ENCODE measurements around the gene MYH4. TPM values are rescaled to one million over a fixed set of nuclear protein-coding genes. Genes with fewer than 3 reads are reported as not detected.

MYH4 gene
- total and polyA plus RNA-seq, 2 of the 13 experiments (the other 11 are each of a cell fraction or from before 2014, with no cell fraction given) = 0.01 to 0.02 TPM

DNA sequence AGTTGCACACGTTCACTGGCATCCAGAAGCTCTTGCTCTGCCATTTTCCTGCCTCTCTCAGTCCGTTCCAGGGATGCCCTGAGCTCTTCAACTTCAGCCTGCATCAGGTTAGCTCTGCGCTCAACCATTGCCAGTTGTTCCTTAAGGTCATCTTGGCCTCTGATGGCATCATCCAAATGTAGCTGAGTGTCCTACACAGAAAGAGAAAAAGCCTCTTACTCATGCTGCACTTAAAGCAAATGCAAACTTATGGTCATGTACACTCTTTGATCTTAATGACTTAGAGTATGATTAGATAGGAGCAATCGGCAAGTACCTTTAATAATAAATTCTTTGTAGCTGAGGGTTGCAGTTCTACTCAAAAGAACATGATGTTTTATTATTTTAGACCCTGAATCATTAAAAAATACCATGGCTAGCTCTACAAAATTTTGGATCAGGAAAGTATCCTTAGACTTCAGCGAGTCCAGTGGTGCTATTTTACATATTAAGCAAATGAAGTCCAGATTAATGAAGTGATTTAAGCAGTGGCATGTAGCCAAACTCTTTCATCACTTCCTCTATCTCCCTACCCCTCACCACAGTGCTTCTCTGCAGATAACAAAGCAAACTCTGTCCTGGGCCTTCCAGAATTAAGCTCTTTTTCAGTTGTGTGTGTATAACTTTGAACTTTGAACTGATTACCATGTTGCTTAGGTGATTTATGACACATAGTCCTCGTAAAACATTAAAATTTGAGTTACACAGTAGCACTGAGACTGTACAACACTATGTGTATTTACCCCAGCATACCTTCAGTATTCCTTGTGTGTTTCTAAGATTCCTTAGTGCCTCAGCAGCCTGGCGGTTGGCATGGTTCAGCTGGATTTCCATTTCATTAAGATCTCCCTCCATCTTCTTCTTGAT, 22.1 kb downstream of the MYH4 start (continued):
- TF ChIP-seq NR2F2 (IDR thresholded peaks at IDR 0.05; ENCODE audit: borderline replicate concordance, low read depth) (peak; percentile 35; the same call in 1 of the 2 replicates), ZNF737 (CRISPR knock-in tag; IDR thresholded peaks at IDR 0.05; ENCODE audit: borderline replicate concordance) (no peak), CBX5 (CRISPR knock-in tag; IDR thresholded peaks at IDR 0.05; ENCODE audit: borderline replicate concordance) (no peak), HDAC2 (CRISPR knock-in tag; IDR thresholded peaks at IDR 0.05) (peak; percentile 20; the same call in 1 of the 2 replicates), ZNF781 (CRISPR knock-in tag; IDR thresholded peaks at IDR 0.05; ENCODE audit: borderline replicate concordance, not compliant biosample characterization) (no peak), POLR2A (IDR thresholded peaks at IDR 0.05; ENCODE audit: insufficient read depth in 1 of 2, low read depth in 2 of 2, low read length in 2 of 2) (peak in 1 of 2 experiments; percentile 41; a peak in 1 of 4 replicates), YEATS4 (CRISPR knock-in tag; IDR thresholded peaks at IDR 0.05; ENCODE audit: borderline replicate concordance) (no peak), GATAD2A (CRISPR knock-in tag; IDR thresholded peaks at IDR 0.05) (peak; percentile 73), CEBPB (IDR thresholded peaks at IDR 0.05; ENCODE audit: borderline replicate concordance, low read depth, low read length) (peak; percentile 69; the same call in 1 of the 2 replicates), FOXK1 (CRISPR knock-in tag; IDR thresholded peaks at IDR 0.05; ENCODE audit: borderline replicate concordance, low read depth) (peak; percentile 49; the same call in 1 of the 2 replicates), ZNF552 (CRISPR knock-in tag; IDR thresholded peaks at IDR 0.05; ENCODE audit: borderline replicate concordance) (no peak), ZNF10 (CRISPR knock-in tag; IDR thresholded peaks at IDR 0.05; ENCODE audit: borderline replicate concordance, low read depth) (no peak), RFX1 (IDR thresholded peaks at IDR 0.05) (peak; percentile 78), ZNF282 (IDR thresholded peaks at IDR 0.05; ENCODE audit: partially characterized antibody) (no peak), NAIF1 (CRISPR knock-in tag; IDR thresholded peaks at IDR 0.05; ENCODE audit: borderline replicate concordance) (no peak), ONECUT2 (CRISPR knock-in tag; IDR thresholded peaks at IDR 0.05) (no peak), ZNF782 (CRISPR knock-in tag; IDR thresholded peaks at IDR 0.05; ENCODE audit: borderline replicate concordance) (no peak), FOXJ3 (CRISPR knock-in tag; IDR thresholded peaks at IDR 0.05; ENCODE audit: borderline replicate concordance) (0 out of 2 replicates have a peak, but pooled peaks have one; percentile 55), CCDC6 (CRISPR knock-in tag; IDR thresholded peaks at IDR 0.05) (no peak), ZFP41 (CRISPR knock-in tag; IDR thresholded peaks at IDR 0.05; ENCODE audit: borderline replicate concordance) (no peak), NFYB (CRISPR knock-in tag; IDR thresholded peaks at IDR 0.05) (no peak), SALL2 (CRISPR knock-in tag; IDR thresholded peaks at IDR 0.05) (no peak), ARNTL (CRISPR knock-in tag; IDR thresholded peaks at IDR 0.05) (no peak), THAP11 (CRISPR knock-in tag; IDR thresholded peaks at IDR 0.05) (0 out of 2 replicates have a peak, but pooled peaks have one; percentile 24), TBX3 (IDR thresholded peaks at IDR 0.05; ENCODE audit: borderline replicate concordance) (peak; percentile 21; the same call in 1 of the 2 replicates), ISX (CRISPR knock-in tag; conservative IDR thresholded peaks at IDR 0.05) (no peak), HOXA5 (CRISPR knock-in tag; IDR thresholded peaks at IDR 0.05) (0 out of 2 replicates have a peak, but pooled peaks have one; percentile 46), PITX1 (CRISPR knock-in tag; IDR thresholded peaks at IDR 0.05) (peak; percentile 61; the same call in 1 of the 2 replicates)
- TF ChIP-seq, protein P1, sequence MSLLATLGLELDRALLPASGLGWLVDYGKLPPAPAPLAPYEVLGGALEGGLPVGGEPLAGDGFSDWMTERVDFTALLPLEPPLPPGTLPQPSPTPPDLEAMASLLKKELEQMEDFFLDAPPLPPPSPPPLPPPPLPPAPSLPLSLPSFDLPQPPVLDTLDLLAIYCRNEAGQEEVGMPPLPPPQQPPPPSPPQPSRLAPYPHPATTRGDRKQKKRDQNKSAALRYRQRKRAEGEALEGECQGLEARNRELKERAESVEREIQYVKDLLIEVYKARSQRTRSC (CRISPR knock-in tag; IDR thresholded peaks at IDR 0.05; ENCODE audit: low read depth) = no peak
- TF ChIP-seq, protein P2, sequence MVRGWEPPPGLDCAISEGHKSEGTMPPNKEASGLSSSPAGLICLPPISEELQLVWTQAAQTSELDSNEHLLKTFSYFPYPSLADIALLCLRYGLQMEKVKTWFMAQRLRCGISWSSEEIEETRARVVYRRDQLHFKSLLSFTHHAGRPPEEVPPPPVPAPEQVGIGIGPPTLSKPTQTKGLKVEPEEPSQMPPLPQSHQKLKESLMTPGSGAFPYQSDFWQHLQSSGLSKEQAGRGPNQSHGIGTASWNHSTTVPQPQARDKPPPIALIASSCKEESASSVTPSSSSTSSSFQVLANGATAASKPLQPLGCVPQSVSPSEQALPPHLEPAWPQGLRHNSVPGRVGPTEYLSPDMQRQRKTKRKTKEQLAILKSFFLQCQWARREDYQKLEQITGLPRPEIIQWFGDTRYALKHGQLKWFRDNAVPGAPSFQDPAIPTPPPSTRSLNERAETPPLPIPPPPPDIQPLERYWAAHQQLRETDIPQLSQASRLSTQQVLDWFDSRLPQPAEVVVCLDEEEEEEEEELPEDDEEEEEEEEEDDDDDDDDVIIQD (CRISPR knock-in tag; IDR thresholded peaks at IDR 0.05; ENCODE audit: low read depth) = peak; percentile 52; the same call in 1 of the 2 replicates
